NCI-H748 treated with DMSO at 0.1 percent for 48 hours (cell line): ENCODE results near the gene GALNT14.

Experiments used
- DNase-seq: peaks from one replicate; lab custom pipeline; 2025; lab: John Stamatoyannopoulos, UW

The GALNT14 gene

GRCh38 chr2:31083234-31083993 is 54.8 kb downstream of the GALNT14 start:
- no peak for DNase-seq

- DNase-seq = no peak
Measured at GRCh38 chr2:31082002-31082401, 56.2 kb downstream of the GALNT14 start.

DNA sequence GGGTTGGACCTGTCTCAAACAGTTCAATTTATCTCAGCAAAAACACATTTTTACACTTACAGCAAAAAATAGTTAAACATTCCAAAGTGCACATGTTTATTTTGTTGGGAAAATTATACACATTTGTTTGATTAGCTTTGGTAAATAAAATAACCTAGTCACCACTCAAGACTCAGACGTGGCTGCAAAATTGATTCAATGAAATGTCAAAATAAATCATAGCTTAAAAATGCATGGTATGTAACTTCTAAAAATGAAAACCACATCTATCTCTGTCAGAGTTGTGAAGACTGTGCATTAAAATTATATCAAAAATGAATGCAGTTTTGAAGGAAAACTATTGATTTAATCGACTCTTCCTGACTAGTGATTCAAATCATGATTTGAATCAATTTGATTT is 56.7 kb downstream of the GALNT14 start:
- DNase-seq = no peak

GRCh38 chr2:31080361-31080760 is 57.9 kb downstream of the GALNT14 start:
- no peak for DNase-seq

DNA sequence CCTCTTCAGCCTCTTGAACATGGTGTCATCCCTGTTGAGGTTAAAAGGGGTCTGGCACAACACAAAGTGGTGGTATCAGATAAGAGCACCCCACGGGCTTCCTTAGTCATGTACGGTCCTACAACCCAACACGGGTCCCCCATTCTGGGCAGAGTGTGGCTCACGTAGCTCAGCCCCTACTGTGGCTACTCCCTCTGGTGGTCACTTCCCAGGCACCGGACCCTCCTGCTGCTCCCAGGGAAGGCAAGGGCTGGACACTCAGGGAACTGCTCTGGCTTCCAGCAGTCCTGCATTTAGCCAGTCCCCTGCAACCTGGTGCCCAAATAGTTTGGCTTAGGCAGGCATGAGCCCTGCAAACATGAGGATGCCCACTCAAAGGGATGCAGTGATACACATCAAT is 58.6 kb downstream of the GALNT14 start:
- DNase-seq = no peak

DNA sequence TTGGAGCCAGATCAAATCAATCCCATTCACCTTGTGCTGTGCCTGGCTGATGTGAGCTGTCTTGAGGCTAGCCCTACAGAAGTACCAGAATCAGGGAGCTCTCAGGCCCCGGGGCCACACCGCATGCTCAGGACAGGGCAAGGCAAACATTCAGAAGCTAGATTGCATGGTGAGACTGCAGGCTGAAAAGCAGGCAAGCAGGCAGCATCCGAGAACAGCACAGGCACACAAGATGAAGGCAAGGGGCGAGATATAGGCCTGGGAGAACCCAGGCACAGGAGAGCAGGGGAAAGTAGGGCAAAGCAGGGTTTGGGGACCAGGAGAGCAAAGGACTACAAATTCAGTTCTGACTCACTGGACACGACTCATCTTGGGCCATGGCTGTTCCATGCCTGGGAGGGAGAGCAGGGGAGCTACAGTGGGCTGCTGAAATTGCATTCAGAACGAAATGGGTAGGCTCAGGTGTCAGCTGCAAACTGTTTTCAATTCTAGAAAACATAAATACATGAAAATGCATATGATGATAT is 59.6 kb downstream of the GALNT14 start:
- DNase-seq = no peak

DNA sequence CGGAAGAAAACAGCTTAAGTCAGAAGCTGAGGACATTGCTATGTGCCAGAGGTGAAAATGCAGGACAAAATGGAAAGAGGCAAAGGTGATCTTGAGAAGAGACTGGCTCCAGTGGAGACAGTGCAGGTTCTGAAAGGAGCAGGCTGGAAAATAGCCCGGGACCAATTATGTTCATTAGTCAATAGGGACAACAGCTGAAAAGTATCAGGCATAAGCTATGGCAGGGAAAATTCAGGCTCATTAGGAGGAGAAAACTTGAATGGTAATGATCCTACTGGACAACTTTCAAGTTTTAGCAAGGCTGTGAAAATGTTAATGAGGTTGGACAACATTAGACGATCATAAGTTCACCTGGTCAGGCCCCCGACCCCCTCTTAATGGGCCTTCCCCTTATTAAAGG is 60.2 kb downstream of the GALNT14 start:
- DNase-seq = no peak

DNA sequence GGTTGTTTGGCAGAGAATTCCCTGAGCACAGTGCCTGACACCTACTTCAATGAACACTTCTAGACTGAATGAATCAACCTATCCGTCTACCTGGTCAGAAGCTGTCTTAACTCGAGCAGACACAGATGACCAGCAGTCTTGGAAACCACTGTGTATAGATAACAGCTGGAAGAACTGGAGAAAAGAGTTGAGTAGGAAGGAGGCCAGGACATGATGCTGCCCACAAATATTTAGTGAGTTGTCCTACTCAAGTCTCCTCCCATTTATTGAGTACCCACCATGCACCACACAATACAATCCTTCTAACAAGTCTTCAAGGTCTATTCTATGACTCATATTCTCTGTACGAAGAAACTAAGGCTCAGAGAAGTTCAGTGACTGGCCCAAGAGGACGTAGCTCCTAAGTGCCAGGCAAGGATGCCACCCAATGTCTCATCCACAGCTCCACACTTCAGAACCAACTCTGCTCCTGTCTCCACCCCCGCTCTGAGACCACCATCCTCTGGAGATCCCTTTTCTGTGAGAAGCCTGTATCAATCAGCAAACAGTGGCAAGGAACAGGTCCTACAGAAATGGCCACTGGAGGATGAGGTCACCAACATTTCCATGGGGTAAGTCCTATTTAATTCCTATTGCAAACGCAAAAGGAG is 62.2 kb downstream of the GALNT14 start:
- no peak for DNase-seq

DNA sequence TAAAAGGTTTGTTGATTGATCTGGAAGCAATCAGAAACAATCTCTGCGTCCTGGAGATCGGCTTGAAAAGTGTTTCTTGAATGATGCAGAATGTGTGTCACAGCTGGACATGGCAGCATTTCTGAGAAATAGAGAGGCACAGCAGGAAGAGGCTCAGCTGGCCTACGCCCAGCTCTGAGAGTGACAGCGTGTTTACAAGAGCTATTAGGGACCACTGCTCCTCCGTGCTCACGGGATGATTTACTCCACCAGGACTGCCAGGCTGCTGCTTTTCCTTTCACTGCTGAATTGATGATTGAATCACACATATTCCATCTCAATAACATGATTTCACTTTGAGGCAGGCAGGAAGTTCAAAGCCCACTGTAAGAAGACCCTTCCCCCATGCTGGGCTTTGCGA is 62.8 kb downstream of the GALNT14 start:
- no peak for DNase-seq

DNA sequence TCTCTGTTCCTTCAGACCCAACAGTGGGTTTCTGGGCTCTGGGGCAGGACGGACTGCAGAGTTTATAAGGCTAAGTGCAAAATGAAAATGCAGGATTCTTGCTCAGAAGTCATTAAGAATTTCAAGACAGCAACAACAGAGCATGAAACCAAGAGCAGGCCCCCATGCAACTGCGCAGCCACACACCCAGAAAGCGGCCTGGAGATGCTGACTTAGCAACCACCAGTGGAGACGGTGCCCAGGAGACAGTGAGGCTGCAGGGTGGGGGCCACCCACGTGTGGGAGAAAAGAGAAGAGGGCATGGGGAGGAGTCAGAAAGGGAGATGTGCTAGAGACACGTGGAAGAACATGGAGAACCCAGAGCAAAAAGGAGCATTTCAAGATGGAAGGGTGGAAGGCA is 66.5 kb downstream of the GALNT14 start:
- no peak for DNase-seq

GRCh38 chr2:31070339-31071125 is 67.7 kb downstream of the GALNT14 start:
- DNase-seq = no peak

GRCh38 chr2:31069643-31070325 is 68.5 kb downstream of the GALNT14 start:
- no peak for DNase-seq

- DNase-seq = no peak
Measured at GRCh38 chr2:31067259-31067658, 71.0 kb downstream of the GALNT14 start.

- DNase-seq = no peak
Measured at GRCh38 chr2:31066551-31066950, 71.7 kb downstream of the GALNT14 start.

DNA sequence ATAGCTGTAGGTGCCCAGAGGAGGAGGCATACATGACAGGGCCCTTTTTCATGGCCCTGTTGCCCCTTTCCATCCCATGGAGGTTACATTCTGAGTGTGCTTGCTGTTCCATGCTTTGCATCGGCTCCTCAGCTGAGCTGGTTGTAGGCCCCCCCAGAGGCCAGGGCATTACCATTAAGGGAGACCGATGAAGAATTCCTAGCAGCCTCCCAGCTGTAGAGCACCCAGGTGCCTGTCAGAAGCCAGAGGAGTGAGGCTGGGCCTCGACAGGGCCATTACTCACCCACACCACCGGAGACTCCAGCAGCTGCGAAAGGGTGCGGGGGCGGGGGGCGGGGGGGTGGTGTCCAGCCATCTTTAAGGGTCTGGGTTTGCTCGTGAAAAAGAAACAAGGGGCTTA is 72.2 kb downstream of the GALNT14 start:
- DNase-seq = no peak

DNA sequence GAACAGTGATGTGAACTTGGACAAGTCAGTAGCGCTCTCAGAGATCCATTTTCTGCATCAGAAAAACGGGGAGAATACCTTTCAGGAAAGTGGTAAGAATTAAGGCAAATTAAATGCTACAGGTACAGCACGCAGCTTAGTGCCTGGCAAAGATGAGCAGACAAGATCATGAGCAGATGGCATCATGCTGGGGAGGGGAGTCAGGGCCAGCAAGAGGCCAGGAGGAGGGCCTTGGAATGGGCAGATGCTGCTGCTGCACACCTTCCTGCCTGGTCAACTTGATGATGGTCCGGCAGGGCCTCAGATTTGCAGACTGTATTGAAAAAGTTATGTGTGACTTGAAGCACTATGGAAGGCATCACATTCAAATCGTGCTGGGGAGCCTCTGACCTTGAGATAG is 72.9 kb downstream of the GALNT14 start:
- DNase-seq = no peak

GRCh38 chr2:31060397-31060796 is 77.8 kb downstream of the GALNT14 start:
- DNase-seq = no peak

GRCh38 chr2:31058096-31059035 is 79.9 kb downstream of the GALNT14 start:
- no peak for DNase-seq

GRCh38 chr2:31057691-31058090 is 80.5 kb downstream of the GALNT14 start:
- no peak for DNase-seq

GRCh38 chr2:31055938-31056337 is 82.3 kb downstream of the GALNT14 start:
- no peak for DNase-seq

- no peak for DNase-seq
Measured at GRCh38 chr2:31054842-31055388, 83.3 kb downstream of the GALNT14 start.
